IMR-90 (cell line): Measurements from ENCODE around the gene APCS. TPM values are rescaled to one million over a fixed set of nuclear protein-coding genes. Genes with fewer than 3 reads are reported as not detected.

Experiments used
- ATAC-seq: fragments of 200-7000 bp; cut with Tn5 transposase; 2 replicates; pipeline ENCODE4 v1.9.1; 2020; ENCODE audit warnings: low read depth, mild to moderate bottlenecking, moderate library complexity
- BruUV-seq: library from RNA; stranded (reverse); fragments of 400-500 nt; replicated peaks from 2 replicates; lab custom pipeline; 2021; lab: Mats Ljungman, UMichigan
- CTCF ChIA-PET: fragments of 300-600 bp; formaldehyde crosslinking; extraction: SDS; loops from one replicate; lab custom pipeline; 2021; ENCODE audit warnings: antibody characterized with exemption; lab: Yijun Ruan, JAX
- POLR2A ChIA-PET: fragments of 300-600 bp; sonication (Branson Sonifier 250); formaldehyde crosslinking; loops from one replicate; lab custom pipeline; 2022; ENCODE audit warnings: antibody characterized with exemption; ENCODE audit not compliant: unreplicated experiment; lab: Charles Lee
- DNase-seq: peaks from one replicate; pipeline ENCODE4 v3.0.0; 2013
- H2AFZ ChIP-seq: replicated peaks from 2 replicates; pipeline ENCODE3; 2013; ENCODE audit warnings: low read length, mild to moderate bottlenecking; ENCODE audit not compliant: poor library complexity
- H2AK5ac ChIP-seq: 2 replicates; pipeline ENCODE4 v1.6.1; 2013; ENCODE audit warnings: low read depth, low read length, inconsistent platforms
- H2AK9ac ChIP-seq: replicated peaks from 2 replicates; pipeline ENCODE3; 2013; ENCODE audit warnings: mild to moderate bottlenecking, low read depth, low read length, moderate library complexity; ENCODE audit not compliant: poor library complexity
- H2BK120ac ChIP-seq: 2 replicates; pipeline ENCODE4 v1.6.1; 2013; ENCODE audit warnings: low read depth, low read length, inconsistent platforms
- H2BK15ac ChIP-seq: 3 replicates; pipeline ENCODE4 v1.6.1; 2013; ENCODE audit warnings: low read depth, low read length, inconsistent platforms
- H2BK20ac ChIP-seq: 2 replicates; pipeline ENCODE4 v1.6.1; 2013; ENCODE audit warnings: low read depth, mild to moderate bottlenecking, inconsistent platforms, low read length, moderate library complexity
- H2BK5ac ChIP-seq: 2 replicates; pipeline ENCODE4 v1.6.1; 2013; ENCODE audit warnings: mild to moderate bottlenecking, low read depth, low read length, inconsistent platforms; ENCODE audit not compliant: poor library complexity, severe bottlenecking
- H3K14ac ChIP-seq: replicated peaks from 2 replicates; pipeline ENCODE4 v1.6.1; 2013; ENCODE audit warnings: low read depth, low read length, inconsistent platforms
- H3K18ac ChIP-seq: 2 replicates; pipeline ENCODE4 v1.6.1; 2013; ENCODE audit warnings: low read depth, low read length, control low read depth
- H3K23ac ChIP-seq: 2 replicates; pipeline ENCODE4 v1.6.1; 2013; ENCODE audit warnings: low read depth, low read length, inconsistent platforms
- H3K27ac ChIP-seq: 2 replicates; pipeline ENCODE4 v1.5.1; 2013; ENCODE audit warnings: mild to moderate bottlenecking, control low read depth, low read length; ENCODE audit not compliant: insufficient read depth
- H3K27me3 ChIP-seq: 2 replicates; pipeline ENCODE4 v1.6.1; 2013; ENCODE audit warnings: low read length; ENCODE audit not compliant: control insufficient read depth, insufficient read depth
- H3K36me3 ChIP-seq: 2 replicates; pipeline ENCODE4 v1.6.1; 2013; ENCODE audit warnings: low read length, mixed read lengths; ENCODE audit not compliant: control insufficient read depth, insufficient read depth
- H3K4ac ChIP-seq: 2 replicates; pipeline ENCODE4 v1.6.1; 2013; ENCODE audit warnings: low read depth, low read length, inconsistent platforms
- H3K4me1 ChIP-seq: 2 replicates; pipeline ENCODE4 v1.6.1; 2013; ENCODE audit warnings: low read length, mixed read lengths; ENCODE audit not compliant: control insufficient read depth, insufficient read depth
- H3K4me2 ChIP-seq: 2 replicates; pipeline ENCODE4 v1.6.1; 2013; ENCODE audit warnings: low read depth, mild to moderate bottlenecking, control low read depth, low read length, moderate library complexity
- H3K4me3 ChIP-seq: 2 replicates; pipeline ENCODE4 v1.5.1; 2013; ENCODE audit warnings: low read depth, mild to moderate bottlenecking, control low read depth, low read length, moderate library complexity; ENCODE audit not compliant: insufficient read depth
- H3K56ac ChIP-seq: 2 replicates; pipeline ENCODE4 v1.6.1; 2013; ENCODE audit warnings: low read length, inconsistent platforms; ENCODE audit not compliant: insufficient read depth; ENCODE audit errors: extremely low read depth
- H3K79me1 ChIP-seq, 2 experiments: 2 replicates each; pipeline ENCODE4 v1.6.1; 2013; ENCODE audit warnings: low read length in 2 of 2, inconsistent platforms in 1 of 2, low read depth in 1 of 2
- H3K9ac ChIP-seq: 2 replicates; pipeline ENCODE4 v1.6.1; 2013; ENCODE audit warnings: low read depth, low read length, control low read depth
- H3K9me1 ChIP-seq: 2 replicates; pipeline ENCODE4 v1.6.1; 2013; ENCODE audit warnings: low read length, inconsistent platforms; ENCODE audit not compliant: insufficient read depth
- H3K9me3 ChIP-seq: 2 replicates; pipeline ENCODE4 v1.6.1; 2013; ENCODE audit warnings: low read length; ENCODE audit not compliant: control insufficient read depth, insufficient read depth
- H4K20me1 ChIP-seq: 2 replicates; pipeline ENCODE4 v1.6.1; 2013; ENCODE audit warnings: low read length, inconsistent platforms; ENCODE audit not compliant: insufficient read depth
- H4K5ac ChIP-seq: 2 replicates; pipeline ENCODE4 v1.6.1; 2013; ENCODE audit warnings: mild to moderate bottlenecking, low read depth, low read length, control low read depth
- H4K8ac ChIP-seq, 2 experiments: 2 replicates each; pipeline ENCODE4 v1.6.1; 2013; ENCODE audit warnings: low read depth in 2 of 2, low read length in 2 of 2, control low read depth in 1 of 2, inconsistent platforms in 1 of 2
- H4K91ac ChIP-seq: 2 replicates; pipeline ENCODE4 v1.6.1; 2013; ENCODE audit warnings: low read depth, low read length, inconsistent platforms; ENCODE audit not compliant: insufficient read depth
- CHD1 ChIP-seq: IDR thresholded peaks from 2 replicates; pipeline ENCODE4 v1.6.1; 2012; ENCODE audit warnings: low read depth, low read length, improper control_type of control experiment
- CTCF ChIP-seq: conservative IDR thresholded peaks from 2 replicates; pipeline ENCODE4 v1.5.1; 2012; ENCODE audit warnings: mild to moderate bottlenecking, low read depth, low read length, improper control_type of control experiment
- ELK1 ChIP-seq: fragments of 150-350 bp; IDR thresholded peaks from 2 replicates; pipeline ENCODE4 v1.6.1; 2016; ENCODE audit warnings: low read depth, mild to moderate bottlenecking, low read length, moderate library complexity, borderline replicate concordance
- FOS ChIP-seq: fragments of 150-350 bp; IDR thresholded peaks from 2 replicates; pipeline ENCODE4 v1.6.1; 2016; ENCODE audit warnings: low read depth, low read length
- MAZ ChIP-seq: IDR thresholded peaks from 2 replicates; pipeline ENCODE4 v1.6.1; 2012; ENCODE audit warnings: low read depth, mild to moderate bottlenecking, low read length, improper control_type of control experiment, moderate library complexity, borderline replicate concordance
- MXI1 ChIP-seq: IDR thresholded peaks from 2 replicates; pipeline ENCODE4 v1.6.1; 2012; ENCODE audit warnings: low read depth, mild to moderate bottlenecking, low read length, moderate library complexity, borderline replicate concordance
- POLR2A ChIP-seq: IDR thresholded peaks from 2 replicates; pipeline ENCODE4 v1.6.1; 2012; ENCODE audit warnings: mild to moderate bottlenecking, low read depth, low read length
- WGBS, 2 experiments: methylation state at CpG; one replicate each; pipeline versions ENCODE4 v1.1.5 to v1.1.7; 2013; ENCODE audit warnings: missing lambda C conversion rate in 2 of 2; ENCODE audit not compliant: insufficient read length in 1 of 2; ENCODE audit errors: extremely low coverage in 2 of 2; 5-methylcytosine and 5-hydroxymethylcytosine counted together
- dilution Hi-C: fragments of 300-500 bp; cut with HindIII; formaldehyde crosslinking; loops from one replicate; pipeline ENCODE4 v1.14.3; 2018; ENCODE audit warnings: low sequenced_read_pairs; ENCODE audit not compliant: unreplicated experiment
- in situ Hi-C: fragments of 300-500 bp; cut with MboI; formaldehyde crosslinking; loops from 3 replicates; pipeline ENCODE4 v1.14.3; 2019; ENCODE audit warnings: low sequenced_read_pairs, inconsistent platforms, mixed read lengths
- intact Hi-C: fragments of 100-400 bp; cut with micrococcal nuclease; formaldehyde crosslinking; loops from 2 replicates; pipeline ENCODE4 v1.10.0; 2022
- polyA plus RNA-seq, 3 experiments: library from polyadenylated mRNA; depleted of rRNA; stranded (reverse); fragments of >200 nt; gene quantifications; 2 replicates each; pipeline ENCODE4 v1.2.3, GENCODE V29; 2012; ENCODE audit warnings: low replicate concordance in 1 of 3
- total RNA-seq: library from RNA; depleted of rRNA; stranded (reverse); fragments of >200 nt; gene quantifications from 2 replicates; pipeline ENCODE4 v1.2.3, GENCODE V29; 2012

The APCS gene
- total and polyA plus RNA-seq, 2 of the 4 experiments (the other 2 are of a cell fraction), result not detected

- Histone ChIP-seq H2AK9ac (no peak overlapping the region), H3K4me3 (no peak overlapping the region), H2AFZ (no peak overlapping the region), H3K18ac (no peak overlapping the region), H2AK5ac (no peak overlapping the region), H3K4me1 (no peaks in the 10 kb centered on the region), H4K8ac (no peak overlapping the region), H2BK20ac (no peak overlapping the region), H3K4me2 (no peak overlapping the region), H3K27me3 (no peaks in the 10 kb centered on the region), H4K20me1 (no peaks in the 10 kb centered on the region), H4K5ac (no peak overlapping the region), H3K9me1 (no peaks in the 10 kb centered on the region), H3K27ac (no peak overlapping the region), H3K9me3 (no peaks in the 10 kb centered on the region), H3K14ac (no peak overlapping the region), H3K79me1 (no peaks in the 10 kb centered on the region), H2BK15ac (no peak overlapping the region), H3K4ac (no peak overlapping the region), H4K91ac (no peak overlapping the region), H3K9ac (no peak overlapping the region), H3K56ac (no peak overlapping the region), H3K23ac (no peak overlapping the region), H3K36me3 (no peaks in the 10 kb centered on the region), H2BK120ac (no peak overlapping the region), H2BK5ac (no peak overlapping the region)
- POLR2A ChIA-PET, result no interaction called here
- intact Hi-C loops, result no loop called here
- ATAC-seq (no peak), DNase-seq (no peak)
- no TSS peak for BruUV-seq
- CTCF ChIA-PET, result no interaction called here
- no CpG with 5 or more reads among the region's 2 CpGs for WGBS, 2 experiments
- dilution Hi-C loops, result no loop called here
- TF ChIP-seq ELK1 (no peak), FOS (no peak), CHD1 (no peak), CTCF (no peak), MAZ (no peak), POLR2A (no peak), MXI1 (no peak)
- in situ Hi-C loops, result no loop called here
Observed at GRCh38 chr1:159548126-159548525, 39.5 kb upstream of the APCS start.
